ENCODE measurements around the gene ODAD3. TPM values are rescaled to one million over a fixed set of nuclear protein-coding genes. Genes with fewer than 3 reads are reported as not detected.

The ODAD3 gene
- total RNA-seq, 2 experiments from 2014 or later, result not detected

DNA sequence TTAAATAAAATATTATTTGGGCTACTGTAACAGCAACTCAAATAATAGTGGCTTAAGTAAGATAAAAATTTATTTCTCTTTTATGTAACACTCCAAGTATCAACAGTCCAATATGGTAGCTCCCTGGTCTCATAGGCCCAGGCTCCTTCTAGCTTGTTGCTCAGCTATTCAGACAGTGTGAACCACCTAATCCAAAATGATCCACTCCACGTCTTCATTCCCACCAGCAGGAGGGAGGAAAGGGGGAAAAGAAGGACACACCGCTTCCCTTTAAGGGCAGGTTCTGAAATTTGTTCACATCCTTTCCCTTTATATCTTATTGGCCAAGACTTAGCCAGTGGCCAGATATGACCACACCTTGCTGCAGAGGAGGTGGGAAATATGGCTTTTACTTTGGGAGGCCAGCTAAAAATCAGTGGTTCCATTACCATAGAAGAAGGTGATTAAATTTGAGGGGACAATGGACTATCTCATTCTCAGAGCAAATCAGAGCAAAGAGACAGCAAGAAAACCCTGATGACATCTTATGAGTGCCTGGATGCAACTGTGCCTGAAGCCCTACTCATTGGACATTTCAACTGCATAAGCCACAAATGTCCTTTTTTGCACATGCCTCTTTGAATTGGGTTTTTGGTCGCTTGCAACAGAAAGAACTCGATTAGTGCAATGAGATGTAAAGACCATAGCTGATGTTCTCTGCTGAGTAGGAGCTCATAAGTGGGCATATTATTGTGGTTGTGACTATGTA lies 43.8 kb downstream of the ODAD3 start:
- TF ChIP-seq, protein P1, sequence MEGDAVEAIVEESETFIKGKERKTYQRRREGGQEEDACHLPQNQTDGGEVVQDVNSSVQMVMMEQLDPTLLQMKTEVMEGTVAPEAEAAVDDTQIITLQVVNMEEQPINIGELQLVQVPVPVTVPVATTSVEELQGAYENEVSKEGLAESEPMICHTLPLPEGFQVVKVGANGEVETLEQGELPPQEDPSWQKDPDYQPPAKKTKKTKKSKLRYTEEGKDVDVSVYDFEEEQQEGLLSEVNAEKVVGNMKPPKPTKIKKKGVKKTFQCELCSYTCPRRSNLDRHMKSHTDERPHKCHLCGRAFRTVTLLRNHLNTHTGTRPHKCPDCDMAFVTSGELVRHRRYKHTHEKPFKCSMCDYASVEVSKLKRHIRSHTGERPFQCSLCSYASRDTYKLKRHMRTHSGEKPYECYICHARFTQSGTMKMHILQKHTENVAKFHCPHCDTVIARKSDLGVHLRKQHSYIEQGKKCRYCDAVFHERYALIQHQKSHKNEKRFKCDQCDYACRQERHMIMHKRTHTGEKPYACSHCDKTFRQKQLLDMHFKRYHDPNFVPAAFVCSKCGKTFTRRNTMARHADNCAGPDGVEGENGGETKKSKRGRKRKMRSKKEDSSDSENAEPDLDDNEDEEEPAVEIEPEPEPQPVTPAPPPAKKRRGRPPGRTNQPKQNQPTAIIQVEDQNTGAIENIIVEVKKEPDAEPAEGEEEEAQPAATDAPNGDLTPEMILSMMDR (IDR thresholded peaks at IDR 0.05), result no peak
- H3K9me3 ChIP-seq (ENCODE audit: control insufficient read depth in 1 of 2, insufficient read depth in 1 of 2, low read length in 2 of 2), result peaks cover 6% of the 10 kb centered on the region in 2 experiments
- H3K9me3 Mint-ChIP-seq, result no peaks in the 10 kb centered on the region
- ATAC-seq (ENCODE audit: poor library complexity) (no peak), DNase-seq (no peak)
- no peak overlapping the region for H3K27ac ChIP-seq (ENCODE audit: low read depth in 1 of 2, low read length in 2 of 2)
- no peak overlapping the region for H3K4me3 ChIP-seq (ENCODE audit: low read length)
- H3K27me3 Mint-ChIP-seq, result peaks cover 10% of the 10 kb centered on the region
- H3K4me3 Mint-ChIP-seq, result no peak overlapping the region
- peaks cover 3% of the 10 kb centered on the region for H3K4me1 ChIP-seq (ENCODE audit: insufficient read depth, low read length)
- no peaks in the 10 kb centered on the region for H3K36me3 Mint-ChIP-seq (ENCODE audit: low read depth)
- CTCF ChIA-PET, result no interaction called here
- no peak overlapping the region for H3K27ac Mint-ChIP-seq
- POLR2A ChIA-PET, result interaction anchor here (2.0 kb wide), 1 partner anchor 10 kb away, joined by 7 read pairs; no protein-coding TSS in a partner anchor
- no peaks in the 10 kb centered on the region for H3K27me3 ChIP-seq (ENCODE audit: control insufficient read depth in 1 of 2, insufficient read depth in 2 of 2, low read length in 2 of 2)
- H3K4me1 Mint-ChIP-seq (ENCODE audit: low read depth), result peaks cover 6% of the 10 kb centered on the region
- no peaks in the 10 kb centered on the region for H3K36me3 ChIP-seq (ENCODE audit: insufficient read depth, low read length)
- intact Hi-C loops (cut with DNase I, micrococcal nuclease), result no loop called here

- intact Hi-C loops (cut with DNase I, micrococcal nuclease), result no loop called here
- ATAC-seq (ENCODE audit: poor library complexity) (no peak), DNase-seq (no peak)
- no peak overlapping the region for H3K4me3 Mint-ChIP-seq
- ChIA-PET CTCF (no interaction called here), POLR2A (interaction anchor here (2.0 kb wide), 1 partner anchor 10 kb away, joined by 7 read pairs; no protein-coding TSS in a partner anchor)
- TF ChIP-seq, protein P1 (IDR thresholded peaks at IDR 0.05), result no peak
- H3K27ac Mint-ChIP-seq, result no peak overlapping the region
- no peaks in the 10 kb centered on the region for H3K36me3 Mint-ChIP-seq (ENCODE audit: low read depth)
- H3K27me3 Mint-ChIP-seq, result peaks cover 10% of the 10 kb centered on the region
- peaks cover 3% of the 10 kb centered on the region for H3K4me1 ChIP-seq (ENCODE audit: insufficient read depth, low read length)
- H3K4me1 Mint-ChIP-seq (ENCODE audit: low read depth), result peaks cover 6% of the 10 kb centered on the region
- no peak overlapping the region for H3K4me3 ChIP-seq (ENCODE audit: low read length)
- peaks cover 6% of the 10 kb centered on the region in 2 experiments for H3K9me3 ChIP-seq (ENCODE audit: control insufficient read depth in 1 of 2, insufficient read depth in 1 of 2, low read length in 2 of 2)
- H3K27ac ChIP-seq (ENCODE audit: low read depth in 1 of 2, low read length in 2 of 2), result no peak overlapping the region
- no peaks in the 10 kb centered on the region for H3K27me3 ChIP-seq (ENCODE audit: control insufficient read depth in 1 of 2, insufficient read depth in 2 of 2, low read length in 2 of 2)
- H3K9me3 Mint-ChIP-seq, result no peaks in the 10 kb centered on the region
- no peaks in the 10 kb centered on the region for H3K36me3 ChIP-seq (ENCODE audit: insufficient read depth, low read length)
Observed at GRCh38 chr19:11390359-11390758, 44.6 kb downstream of the ODAD3 start.

GRCh38 chr19:11387162-11388034 lies 47.5 kb downstream of the ODAD3 start:
- DNase-seq (peak in 3 of 14 experiments; percentile 35 to 55 (median 36)), ATAC-seq (ENCODE audit: poor library complexity) (peak; percentile 66)
- no peaks in the 10 kb centered on the region for H3K36me3 Mint-ChIP-seq (ENCODE audit: low read depth)
- peaks cover 12% of the 10 kb centered on the region for H3K27me3 Mint-ChIP-seq
- Histone ChIP-seq H3K9me3 (ENCODE audit: control insufficient read depth in 1 of 2, insufficient read depth in 1 of 2, low read length in 2 of 2) (peaks cover 6 to 13% of the 10 kb centered on the region in 2 experiments), H3K4me1 (ENCODE audit: insufficient read depth, low read length) (peaks cover 23% of the 10 kb centered on the region), H3K4me3 (ENCODE audit: low read length) (no peak overlapping the region), H3K27ac (ENCODE audit: low read depth in 1 of 2, low read length in 2 of 2) (no peak overlapping the region), H3K27me3 (ENCODE audit: control insufficient read depth in 1 of 2, insufficient read depth in 2 of 2, low read length in 2 of 2) (peaks cover 18 to 20% of the 10 kb centered on the region in 2 experiments), H3K36me3 (ENCODE audit: insufficient read depth, low read length) (no peaks in the 10 kb centered on the region)
- ChIA-PET POLR2A (interaction anchor here (1.9 kb wide), 1 partner anchor 13 kb away, joined by 9 read pairs; the partner anchor contains the start of gene SWSAP1), CTCF (interaction anchor here (0.7 kb wide), 1 partner anchor 47 kb away, joined by 3 read pairs; the partner anchor contains the start of gene ODAD3)
- H3K4me1 Mint-ChIP-seq (ENCODE audit: low read depth), result peaks cover 14% of the 10 kb centered on the region
- H3K9me3 Mint-ChIP-seq, result no peaks in the 10 kb centered on the region
- no peak overlapping the region for H3K27ac Mint-ChIP-seq
- no peak overlapping the region for H3K4me3 Mint-ChIP-seq
- TF ChIP-seq, protein P1 (IDR thresholded peaks at IDR 0.05), result no peak
- intact Hi-C loops (cut with DNase I, micrococcal nuclease), result no loop called here
